NCI-H1694 treated with DMSO at 0.1 percent for 48 hours (cell line): ENCODE data around the gene GARNL3.
A peak's percentile ranks its signal among the peaks of the same experiment; 100 is the strongest.

Source experiments
- DNase-seq: peaks from one replicate; lab custom pipeline; 2025; lab: John Stamatoyannopoulos, UW

Gene GARNL3

GRCh38 chr9:127237801-127238200, 26.8 kb upstream of the GARNL3 start:
- no peak for DNase-seq

GRCh38 chr9:127241354-127241753, 23.2 kb upstream of the GARNL3 start:
- DNase-seq: no peak

- peak; percentile 74 for DNase-seq
These were observed 19.7 kb upstream of the GARNL3 start for GRCh38 chr9:127244609-127245601.

DNA sequence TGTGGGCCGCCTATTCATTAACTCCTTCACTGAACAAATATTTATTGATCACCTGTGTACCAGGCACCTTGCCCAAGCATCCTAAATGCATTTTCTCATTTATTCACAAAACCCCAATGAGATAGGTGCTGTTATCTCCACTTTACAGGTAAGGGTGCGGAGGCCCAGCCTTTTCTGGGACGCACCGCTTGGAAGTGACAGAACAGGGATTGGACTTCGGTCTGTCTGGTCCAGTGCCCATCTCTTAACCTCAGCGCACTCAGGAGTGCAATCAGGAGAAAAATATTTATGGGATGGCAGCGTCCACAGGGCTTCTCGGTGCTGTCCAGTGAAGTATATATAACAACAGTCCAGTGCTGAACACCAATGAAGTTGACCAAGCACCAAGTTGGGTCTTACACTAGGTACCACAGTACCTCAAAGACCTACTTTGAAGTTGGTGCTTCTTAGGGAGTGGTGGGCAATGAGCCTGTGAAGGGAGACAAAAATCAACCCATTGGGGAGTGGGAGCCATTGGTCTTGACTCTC, 18.9 kb upstream of the GARNL3 start:
- DNase-seq: no peak

GRCh38 chr9:127248241-127248640, 16.3 kb upstream of the GARNL3 start:
- no peak for DNase-seq

- DNase-seq: no peak
These were observed 14.7 kb upstream of the GARNL3 start for GRCh38 chr9:127249877-127250276.

- no peak for DNase-seq
These were observed 13.6 kb upstream of the GARNL3 start for GRCh38 chr9:127250896-127251391.

DNA sequence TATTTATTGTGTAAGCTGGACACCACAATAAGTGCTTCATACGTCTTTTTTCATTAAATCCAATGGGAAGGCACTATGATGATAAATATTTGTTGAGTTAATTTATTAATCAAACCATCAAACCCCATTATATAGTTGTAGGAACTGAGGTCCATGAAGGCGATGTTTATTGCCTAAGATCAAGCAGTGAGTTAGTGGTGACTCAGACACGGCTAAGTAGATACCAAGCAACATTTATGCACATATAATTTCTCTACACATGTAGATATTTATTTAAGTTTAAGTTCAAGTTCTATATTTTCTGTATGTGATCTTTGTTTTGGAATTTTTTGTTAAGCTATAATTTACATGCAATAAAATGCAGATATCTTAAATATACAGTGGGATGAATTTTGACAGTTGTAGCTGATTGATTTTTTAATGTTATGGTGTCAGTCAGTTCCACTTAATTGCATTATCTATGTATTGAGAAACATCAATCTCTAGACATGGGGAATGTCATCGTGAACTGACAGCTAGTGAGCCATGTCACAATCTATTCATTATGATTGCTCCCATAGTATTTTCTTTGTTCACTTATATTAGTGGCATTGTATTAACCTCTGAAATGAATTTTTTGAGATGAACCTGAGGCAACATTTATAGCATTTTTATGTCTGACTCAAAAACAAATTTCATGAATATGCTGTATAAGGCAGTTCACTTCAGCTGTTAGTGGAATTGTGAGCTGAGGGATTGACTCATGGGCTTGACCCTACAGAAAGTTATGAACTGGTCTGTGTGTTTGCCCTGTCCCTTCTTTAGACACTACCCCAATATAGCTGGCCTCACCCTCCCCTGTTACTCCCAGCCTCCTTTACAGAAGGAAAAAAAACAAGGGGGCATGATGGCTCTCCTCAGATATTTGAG, 11.9 kb upstream of the GARNL3 start:
- DNase-seq: no peak

- DNase-seq: no peak
These were observed 11.1 kb upstream of the GARNL3 start for GRCh38 chr9:127253446-127253845.

DNA sequence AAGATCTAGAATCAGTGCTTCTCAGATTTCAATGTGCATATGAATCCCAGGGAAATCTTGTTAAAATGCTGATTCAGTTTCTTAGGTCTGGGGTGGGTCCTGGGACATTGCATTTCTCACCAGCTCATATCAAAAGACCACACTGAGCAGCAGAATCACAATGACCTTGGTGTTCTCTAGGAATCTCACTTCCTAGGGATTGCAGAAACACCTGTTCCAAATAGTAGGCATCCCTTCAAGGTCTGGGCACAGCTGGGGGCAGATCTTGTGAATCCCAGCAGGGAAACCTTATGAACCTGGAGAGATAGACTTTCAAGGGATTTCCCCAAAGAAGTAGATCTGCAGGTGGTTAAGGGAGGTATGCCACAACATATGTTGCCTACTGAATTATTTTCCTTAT, 8.9 kb upstream of the GARNL3 start:
- no peak for DNase-seq

- no peak for DNase-seq
These were observed 8.2 kb upstream of the GARNL3 start for GRCh38 chr9:127256324-127256723.

GRCh38 chr9:127258606-127259471, 5.7 kb upstream of the GARNL3 start:
- DNase-seq: no peak

DNA sequence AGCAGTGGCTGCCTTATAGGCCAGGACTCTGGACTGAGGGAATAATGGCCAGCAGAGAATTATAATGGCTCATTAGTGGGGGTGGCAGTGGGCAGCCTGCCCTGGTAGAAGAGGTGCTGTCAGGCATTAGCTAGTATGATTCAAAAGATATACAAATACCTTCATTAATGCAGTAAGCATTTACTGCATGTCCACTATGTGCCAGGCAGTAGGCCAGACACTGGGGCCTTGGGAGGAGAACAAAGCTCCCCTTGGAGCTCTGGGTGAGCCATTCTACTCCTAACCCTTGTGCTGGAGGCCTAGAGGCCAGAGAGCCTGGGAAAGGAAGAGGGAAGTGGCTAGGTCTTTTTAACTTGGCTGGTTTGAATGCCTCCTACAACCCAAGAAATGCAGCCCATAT, 2.0 kb upstream of the GARNL3 start:
- DNase-seq: no peak

DNA sequence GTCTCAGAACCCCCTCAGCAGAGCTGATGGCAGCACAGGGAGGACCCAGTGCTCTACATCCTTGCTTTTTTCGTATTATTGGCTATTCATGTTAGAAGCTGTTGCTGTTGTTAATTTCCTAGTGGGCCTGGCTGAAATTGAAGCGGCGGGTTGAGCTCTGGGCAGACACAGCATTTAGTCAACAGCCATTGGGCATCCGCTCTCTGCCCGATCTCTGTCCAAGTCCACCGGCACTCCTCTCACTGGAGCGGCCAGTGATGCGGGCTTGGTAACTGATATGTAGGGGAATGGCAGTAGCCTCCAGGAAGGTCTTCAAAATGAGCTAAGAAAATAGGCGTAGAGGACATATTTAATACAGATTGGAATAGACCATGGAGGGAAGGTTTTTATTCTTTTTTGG, 1.3 kb upstream of the GARNL3 start:
- DNase-seq: no peak

- DNase-seq: peak; percentile 25
These were observed 910 bp upstream of the GARNL3 start for GRCh38 chr9:127263664-127264063.

GRCh38 chr9:127267793-127268525, 3.4 kb downstream of the GARNL3 start:
- no peak for DNase-seq

DNA sequence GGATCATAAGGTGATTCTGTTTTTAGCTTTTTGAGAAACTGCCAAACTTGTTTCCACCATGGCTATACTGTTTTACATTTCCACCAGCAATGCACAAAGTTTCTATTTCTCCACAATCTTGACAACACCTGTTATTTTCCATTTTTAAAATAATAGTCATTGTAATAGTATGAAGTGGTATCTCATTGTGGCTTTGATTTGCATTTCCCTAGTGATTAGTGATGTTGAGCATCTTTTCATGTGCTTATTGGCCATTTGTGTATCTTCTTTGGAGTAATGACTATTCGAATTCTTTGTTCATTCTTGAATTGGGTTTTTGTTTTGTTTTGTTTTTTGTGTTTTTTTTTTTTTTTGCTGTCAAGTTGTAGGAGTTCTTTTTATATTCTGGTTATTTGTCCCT, 4.9 kb downstream of the GARNL3 start:
- no peak for DNase-seq

DNA sequence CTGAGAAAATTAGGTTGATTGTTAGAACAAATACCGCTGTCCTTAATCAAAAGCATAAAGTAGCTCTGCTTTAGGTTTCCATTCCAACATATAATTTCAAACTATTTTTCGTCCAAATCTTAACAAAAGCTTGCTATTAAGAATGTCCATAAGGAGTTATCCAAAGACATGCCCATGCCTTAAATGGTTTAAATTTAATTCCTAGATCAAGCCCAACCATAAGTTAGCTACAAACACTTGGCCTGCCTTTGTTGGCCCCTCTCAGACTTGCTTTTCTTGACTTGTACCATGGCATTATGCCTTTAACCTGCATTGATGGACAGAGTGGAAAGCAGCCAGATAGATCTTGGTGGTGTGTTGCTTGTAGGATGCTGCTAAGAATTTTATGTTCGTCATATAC, 8.8 kb downstream of the GARNL3 start:
- no peak for DNase-seq

DNA sequence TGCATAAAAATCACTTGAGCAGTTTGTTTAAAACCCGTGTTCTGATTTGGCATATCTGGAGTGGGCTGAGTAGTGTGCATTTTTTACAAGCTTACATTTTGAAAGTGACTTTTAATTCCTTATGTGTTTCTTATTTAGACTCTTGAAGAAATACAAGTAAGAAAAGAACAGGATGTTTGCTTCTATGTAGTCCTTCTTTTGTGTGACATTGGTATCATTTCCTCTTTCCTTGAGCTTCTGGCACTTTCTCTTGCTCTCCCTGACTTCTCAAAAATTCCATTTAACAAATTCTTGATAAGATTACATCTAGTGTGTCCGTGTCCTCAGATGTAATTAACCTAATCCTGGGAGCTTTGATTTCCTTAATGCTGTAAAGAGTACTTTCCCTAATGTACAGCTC, 12.5 kb downstream of the GARNL3 start:
- no peak for DNase-seq

DNA sequence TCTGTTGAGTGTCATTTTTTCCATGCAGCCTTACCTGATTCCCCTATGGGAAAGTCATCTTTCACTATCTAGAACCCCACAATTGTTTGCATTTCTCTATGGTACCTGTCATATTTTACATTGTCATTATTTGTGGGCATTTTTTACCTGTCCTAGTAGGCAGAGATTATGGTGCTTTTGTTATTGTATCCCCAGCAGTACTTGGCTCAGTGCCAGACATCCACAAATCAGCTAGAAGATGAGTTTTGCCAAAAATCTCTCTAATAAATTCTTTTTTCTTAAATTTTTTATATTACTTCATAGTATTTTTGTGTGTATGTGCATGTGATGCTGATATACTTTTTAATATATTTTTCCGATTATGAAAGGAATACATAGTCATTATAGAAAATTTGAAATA, 13.2 kb downstream of the GARNL3 start:
- no peak for DNase-seq

GRCh38 chr9:127278372-127278771, 13.8 kb downstream of the GARNL3 start:
- DNase-seq: no peak
